H1 (cell line): ENCODE data around the gene TTBK2. TPM values are rescaled to one million over a fixed set of nuclear protein-coding genes. Genes with fewer than 3 reads are reported as not detected.

Experiments used
- polyA plus RNA-seq, 7 experiments: library from polyadenylated mRNA; depleted of rRNA in 3 of 7; stranded (reverse) in 5 of 7; unstranded in 2 of 7; fragments of >200 nt in 5 of 7; fragments of 200-250 nt in 2 of 7; gene quantifications; 1 replicate in 5 of 7; 2 replicates in 1 of 7; 4 replicates in 1 of 7; pipeline versions ENCODE4 v1.2.1 to v1.2.3, GENCODE V29; 2011 to 2013; ENCODE audit warnings: missing spikeins in 2 of 7, mixed read lengths in 2 of 7
- small RNA-seq: library from polyadenylated mRNA; stranded (forward); fragments of <200 nt; extraction: miRNeasy Mini kit (QIAGEN cat#:217004); gene quantifications from one replicate; pipeline ENCODE3, GENCODE V24; 2013; ENCODE audit not compliant: insufficient read depth
- total RNA-seq: library from RNA; stranded (reverse); fragmentation: NEBNext Ultra II Directional; extraction: Animal tissue kit (Norgen Biotek cat#: 25700); gene quantifications from 2 replicates; pipeline ENCODE4 v1.2.1, GENCODE V29; 2021

TTBK2 gene
- total and polyA plus RNA-seq, 2 of the 8 experiments (the other 6 are each of a cell fraction or from before 2014, with no cell fraction given) = 2.7 to 18.2 TPM

Small RNA genes within 50 kb of the gene (small RNA-seq; reads per million reads assigned to genes)
- gene KRT8P50 = not detected

Other genes starting within 250 kb of the TTBK2 start
- gene CDAN1, start 183.7 kb downstream of the TTBK2 start, total RNA-seq = 15.0 and 18.6 TPM in 2 replicates
- gene CDAN1, start 183.7 kb downstream of the TTBK2 start, polyA plus RNA-seq (2011; rRNA removed) = 4.5 and 6.1 TPM in 2 replicates
- gene UBR1, start 185.3 kb upstream of the TTBK2 start, total RNA-seq = 18.7 and 20.2 TPM in 2 replicates
- gene UBR1, start 185.3 kb upstream of the TTBK2 start, polyA plus RNA-seq (2011; rRNA removed) = 2.5 and 3.7 TPM in 2 replicates
- 3.5 and 4.0 TPM in 2 replicates for gene TMEM62, start 212.8 kb upstream of the TTBK2 start, total RNA-seq
- gene TMEM62, start 212.8 kb upstream of the TTBK2 start, polyA plus RNA-seq (2011; rRNA removed) = 2.0 TPM in 2 replicates